Testis (tissue), 2 donors: Measurements from ENCODE around the gene ATL2.

Experiments
- CTCF ChIP-seq, 3 experiments: fragments of 450-650 bp in 2 of 3; fragments of 200-600 bp in 1 of 3; sonication (generic) in 1 of 3; IDR thresholded peaks; one replicate each; pipeline ENCODE4 v1.5.1; 2016 to 2019; ENCODE audit warnings: antibody characterized with exemption in 3 of 3, mild to moderate bottlenecking in 2 of 3, moderate library complexity in 1 of 3
- POLR2A ChIP-seq: fragments of 450-650 bp; IDR thresholded peaks from one replicate; pipeline ENCODE4 v1.6.1; 2017; ENCODE audit warnings: antibody characterized with exemption, mild to moderate bottlenecking, moderate library complexity

- TF ChIP-seq POLR2A (no peak), CTCF (IDR thresholded peaks at IDR 0.05) (no peak)
Observed at GRCh38 chr2:38256610-38257009, 120.5 kb downstream of the ATL2 start.
